ENCODE measurements around the gene OSTF1.
A peak's percentile ranks its signal among the peaks of the same experiment; 100 is the strongest.

Gene OSTF1

DNA sequence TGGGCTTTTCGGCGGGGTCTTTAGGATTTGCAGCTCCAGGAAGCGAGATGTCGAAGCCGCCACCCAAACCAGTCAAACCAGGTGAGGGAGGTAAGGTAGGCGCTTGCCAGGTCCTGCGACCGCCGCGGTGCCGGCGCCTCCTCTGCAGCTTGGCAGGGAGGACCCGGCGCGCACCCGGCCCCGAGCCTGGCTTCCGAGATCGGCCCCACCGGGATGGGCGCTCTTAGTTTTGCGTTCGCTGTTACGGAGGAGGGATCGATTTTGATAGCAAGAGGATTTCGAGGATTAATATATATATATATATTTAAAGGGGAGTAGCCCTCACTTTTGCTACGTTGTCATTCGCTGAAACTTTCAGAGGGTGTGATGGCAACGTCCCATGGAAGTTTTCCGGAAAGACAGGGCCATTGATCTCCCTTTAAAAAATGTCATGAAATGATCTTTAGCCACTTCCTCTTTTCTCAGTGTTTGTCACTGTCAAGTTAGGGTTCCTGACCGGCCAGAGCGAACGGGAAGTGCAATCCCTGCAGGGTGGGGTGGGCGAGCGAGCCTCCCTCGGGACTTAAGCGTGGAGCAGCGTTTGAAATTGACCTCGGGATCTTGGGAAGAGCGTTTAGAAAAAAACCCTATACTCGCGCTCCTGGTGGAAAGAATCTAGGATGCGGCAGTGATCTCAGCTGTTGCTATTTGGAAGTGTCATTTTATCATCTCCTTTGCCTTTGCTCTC lies 495 bp downstream of the OSTF1 start:
- POLR2A ChIA-PET (ENCODE audit: low non-redundant PET) = interaction anchor here (1.0 to 2.3 kb wide), 3 partner anchors 17 to 137 kb away, joined by 3 to 12 read pairs (median 4); partner anchors contain the start of gene CARNMT1
- peak; percentile 63 for DNase-seq (ENCODE audit: low spot score)
- H3K27ac ChIP-seq = peak overlapping the region; percentile 95
- TF ChIP-seq, protein P1, sequence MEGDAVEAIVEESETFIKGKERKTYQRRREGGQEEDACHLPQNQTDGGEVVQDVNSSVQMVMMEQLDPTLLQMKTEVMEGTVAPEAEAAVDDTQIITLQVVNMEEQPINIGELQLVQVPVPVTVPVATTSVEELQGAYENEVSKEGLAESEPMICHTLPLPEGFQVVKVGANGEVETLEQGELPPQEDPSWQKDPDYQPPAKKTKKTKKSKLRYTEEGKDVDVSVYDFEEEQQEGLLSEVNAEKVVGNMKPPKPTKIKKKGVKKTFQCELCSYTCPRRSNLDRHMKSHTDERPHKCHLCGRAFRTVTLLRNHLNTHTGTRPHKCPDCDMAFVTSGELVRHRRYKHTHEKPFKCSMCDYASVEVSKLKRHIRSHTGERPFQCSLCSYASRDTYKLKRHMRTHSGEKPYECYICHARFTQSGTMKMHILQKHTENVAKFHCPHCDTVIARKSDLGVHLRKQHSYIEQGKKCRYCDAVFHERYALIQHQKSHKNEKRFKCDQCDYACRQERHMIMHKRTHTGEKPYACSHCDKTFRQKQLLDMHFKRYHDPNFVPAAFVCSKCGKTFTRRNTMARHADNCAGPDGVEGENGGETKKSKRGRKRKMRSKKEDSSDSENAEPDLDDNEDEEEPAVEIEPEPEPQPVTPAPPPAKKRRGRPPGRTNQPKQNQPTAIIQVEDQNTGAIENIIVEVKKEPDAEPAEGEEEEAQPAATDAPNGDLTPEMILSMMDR (conservative IDR thresholded peaks at IDR 0.05; ENCODE audit: low read depth) = no peak
- CTCF ChIA-PET = interaction anchor here (1.1 kb wide), 2 partner anchors 15 to 55 kb away, joined by 3 read pairs; no protein-coding TSS in a partner anchor

DNA sequence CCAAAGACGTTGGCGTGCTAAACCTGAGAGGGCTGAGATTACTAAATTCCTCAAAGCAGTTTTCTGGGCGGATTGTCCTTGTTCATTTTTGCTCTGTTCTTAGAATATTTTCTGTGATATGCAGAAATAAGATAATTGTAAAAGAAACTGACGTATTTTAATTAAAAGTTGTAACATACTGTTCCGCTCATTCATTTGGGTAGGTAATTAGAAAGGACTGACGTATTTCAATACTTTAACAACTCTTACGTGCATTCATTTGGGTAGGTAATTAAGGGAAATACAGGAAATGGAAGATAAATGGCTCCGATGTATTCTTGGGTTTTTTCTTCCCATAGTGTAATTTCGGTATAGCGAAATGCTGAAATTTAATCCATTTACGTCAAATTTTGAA lies 1.1 kb downstream of the OSTF1 start:
- DNase-seq (ENCODE audit: low spot score) = no peak
- peak overlapping the region; percentile 95 for H3K27ac ChIP-seq
- POLR2A ChIA-PET (ENCODE audit: low non-redundant PET) = no interaction called here
- TF ChIP-seq, protein P1 (conservative IDR thresholded peaks at IDR 0.05; ENCODE audit: low read depth) = no peak
- CTCF ChIA-PET = interaction anchor here (1.1 to 1.2 kb wide), 3 partner anchors 14 to 55 kb away, joined by 3 read pairs; no protein-coding TSS in a partner anchor

DNA sequence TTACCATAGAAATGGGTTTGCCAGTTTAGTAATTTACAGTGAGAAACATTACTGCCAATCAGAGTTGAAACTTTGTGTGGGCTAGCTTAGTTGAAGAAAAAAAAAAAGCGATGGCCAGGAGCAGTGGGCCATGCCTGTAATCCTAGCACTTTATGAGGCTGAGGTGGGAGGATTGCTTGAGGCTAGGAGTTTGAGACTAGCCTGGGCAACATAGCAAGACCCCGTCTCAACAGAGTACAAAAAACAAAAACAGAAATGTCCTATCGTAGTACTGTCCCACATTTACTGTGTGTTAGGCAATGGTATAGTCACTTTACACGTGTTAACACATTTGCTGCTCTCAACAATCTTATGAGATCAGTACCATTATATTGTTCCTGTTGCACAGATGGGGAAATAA lies 2.3 kb downstream of the OSTF1 start:
- TF ChIP-seq, protein P1 (conservative IDR thresholded peaks at IDR 0.05; ENCODE audit: low read depth) = no peak
- no peak overlapping the region for H3K27ac ChIP-seq
- DNase-seq (ENCODE audit: low spot score) = no peak
- ChIA-PET CTCF (interaction anchor here (0.7 to 1.2 kb wide), 2 partner anchors 17 to 43 kb away, joined by 3 read pairs; no protein-coding TSS in a partner anchor), POLR2A (ENCODE audit: low non-redundant PET) (no interaction called here)

DNA sequence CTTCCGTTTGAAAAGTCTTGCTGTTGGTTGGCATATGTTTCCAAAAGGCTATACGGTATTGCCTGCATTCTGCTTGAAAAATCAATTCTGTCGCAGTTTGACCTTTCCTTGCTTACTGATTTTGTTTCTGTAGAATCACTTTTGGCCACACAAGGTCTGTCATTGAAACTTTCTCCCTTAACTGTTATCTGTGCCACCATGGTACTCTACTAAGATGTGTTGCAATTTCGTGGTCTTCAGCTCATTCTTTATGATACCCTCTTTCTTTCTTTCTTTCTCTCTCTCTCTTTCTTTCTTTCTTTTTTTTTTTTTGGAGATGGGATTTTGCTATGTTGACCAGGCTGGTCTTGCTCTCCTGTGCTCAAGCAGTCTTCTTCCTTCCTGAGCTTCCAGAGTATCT lies 4.5 kb downstream of the OSTF1 start:
- ChIA-PET POLR2A (ENCODE audit: low non-redundant PET) (no interaction called here), CTCF (interaction anchor here (1.8 kb wide), 1 partner anchor 141 kb away, joined by 6 read pairs; the partner anchor contains the start of gene C9orf40)
- TF ChIP-seq, protein P1 (conservative IDR thresholded peaks at IDR 0.05; ENCODE audit: low read depth) = no peak
- DNase-seq (ENCODE audit: low spot score) = no peak
- H3K27ac ChIP-seq = no peak overlapping the region

DNA sequence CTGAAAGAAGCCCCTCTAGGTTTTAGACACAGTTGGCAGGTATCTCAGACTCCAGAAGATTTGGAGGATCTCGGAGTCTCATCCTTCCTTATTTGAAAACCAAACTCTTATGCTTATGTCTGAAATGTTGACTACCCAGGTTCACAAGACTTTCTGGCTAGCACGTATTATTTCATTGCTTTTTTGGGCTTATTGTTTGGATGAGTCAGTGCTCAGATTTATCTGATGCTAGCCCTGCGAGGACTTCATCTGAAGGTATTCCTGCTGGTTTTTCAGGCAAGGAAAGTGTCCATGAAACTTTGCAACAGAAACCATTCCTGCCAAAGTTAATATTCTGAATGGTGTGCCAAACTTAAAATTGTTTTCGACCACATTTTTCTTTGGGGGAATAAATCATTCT lies 8.5 kb downstream of the OSTF1 start:
- POLR2A ChIA-PET (ENCODE audit: low non-redundant PET) = no interaction called here

GRCh38 chr9:75101004-75101588 lies 12.8 kb downstream of the OSTF1 start:
- ChIA-PET POLR2A (ENCODE audit: low non-redundant PET) (no interaction called here), CTCF (no interaction called here)
- TF ChIP-seq, protein P1 (conservative IDR thresholded peaks at IDR 0.05; ENCODE audit: low read depth) = no peak
- DNase-seq (ENCODE audit: low spot score) = no peak
- no peak overlapping the region for H3K27ac ChIP-seq

More for the DNA sequence above, 8.5 kb downstream of the OSTF1 start:
- DNase-seq (ENCODE audit: low spot score) = no peak
- no peak overlapping the region for H3K27ac ChIP-seq
- TF ChIP-seq, protein P1 (conservative IDR thresholded peaks at IDR 0.05; ENCODE audit: low read depth) = no peak
- CTCF ChIA-PET = no interaction called here
